ENCODE results near the gene GAB1.

The GAB1 gene

DNA sequence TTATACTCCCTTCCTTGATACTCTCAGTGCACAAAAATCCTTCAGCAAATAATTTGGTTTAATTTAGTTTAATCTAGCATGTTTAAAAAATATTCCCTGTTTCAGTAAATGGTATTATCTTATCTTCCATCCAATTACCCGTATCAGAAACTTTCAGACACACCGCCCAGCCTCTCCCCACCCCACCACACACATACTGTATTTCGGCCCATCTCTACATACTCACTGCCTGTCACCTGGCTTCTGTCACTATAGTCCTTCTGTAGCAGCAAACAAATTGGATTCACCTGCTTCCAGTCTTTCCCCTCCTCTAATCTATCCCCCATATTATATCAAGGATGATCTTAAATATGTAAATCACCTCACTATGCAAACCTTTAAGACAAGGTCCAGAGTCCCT is 24.8 kb upstream of the GAB1 start:
- H3K27me3 ChIP-seq (ENCODE audit: low read depth) = 0 out of 2 replicates have a peak, but pooled peaks cover 2% of the 10 kb centered on the region
- H3K9me3 ChIP-seq = no peaks in the 10 kb centered on the region
- in situ Hi-C loops (cut with MboI; ENCODE audit: low sequenced_read_pairs) = no loop called here
- no peak for DNase-seq (ENCODE audit: low spot score in 2 of 2)
- H3K36me3 ChIP-seq (replicated peaks) = no peaks in the 10 kb centered on the region
- no peak overlapping the region for H3K4me3 ChIP-seq
- H3K4me1 ChIP-seq = no peaks in the 10 kb centered on the region

DNA sequence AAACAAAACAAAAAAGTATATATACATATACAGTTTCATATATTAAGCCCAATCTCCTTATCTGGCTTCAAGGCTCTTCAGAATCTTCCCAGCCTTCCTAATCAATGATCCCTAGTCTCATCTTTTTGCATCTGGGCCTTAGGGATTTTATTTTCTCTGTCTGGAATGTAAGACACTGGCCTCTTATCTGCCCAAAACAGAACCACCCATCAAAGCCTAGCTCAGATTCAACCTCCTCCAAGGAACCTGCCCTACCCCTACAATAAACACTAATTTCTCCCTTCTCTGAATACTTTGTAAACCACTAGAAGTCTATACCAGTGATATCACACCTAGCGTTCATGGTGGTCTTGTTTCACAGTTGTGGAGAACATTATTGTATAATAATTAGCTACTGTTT is 23.2 kb upstream of the GAB1 start:
- H3K9me3 ChIP-seq = no peaks in the 10 kb centered on the region
- no peak overlapping the region for H3K4me3 ChIP-seq
- in situ Hi-C loops (cut with MboI; ENCODE audit: low sequenced_read_pairs) = no loop called here
- 0 out of 2 replicates have a peak, but pooled peaks cover 2% of the 10 kb centered on the region for H3K27me3 ChIP-seq (ENCODE audit: low read depth)
- H3K36me3 ChIP-seq (replicated peaks) = no peaks in the 10 kb centered on the region
- H3K4me1 ChIP-seq = no peaks in the 10 kb centered on the region
- no peak for DNase-seq (ENCODE audit: low spot score in 2 of 2)

- H3K9me3 ChIP-seq = no peaks in the 10 kb centered on the region
- 0 out of 2 replicates have a peak, but pooled peaks cover 2% of the 10 kb centered on the region for H3K27me3 ChIP-seq (ENCODE audit: low read depth)
- no peak overlapping the region for H3K4me3 ChIP-seq
- in situ Hi-C loops (cut with MboI; ENCODE audit: low sequenced_read_pairs) = no loop called here
- DNase-seq (ENCODE audit: low spot score in 2 of 2) = no peak
- H3K36me3 ChIP-seq (replicated peaks) = no peaks in the 10 kb centered on the region
- H3K4me1 ChIP-seq = no peaks in the 10 kb centered on the region
Measured at GRCh38 chr4:143313996-143314395, 22.7 kb upstream of the GAB1 start.

GRCh38 chr4:143320113-143320512 is 16.6 kb upstream of the GAB1 start:
- H3K36me3 ChIP-seq (replicated peaks) = no peaks in the 10 kb centered on the region
- DNase-seq (ENCODE audit: low spot score in 2 of 2) = no peak
- no peaks in the 10 kb centered on the region for H3K4me1 ChIP-seq
- H3K4me3 ChIP-seq = no peak overlapping the region
- peaks cover 8% of the 10 kb centered on the region; the same call in 1 of the 2 replicates for H3K27me3 ChIP-seq (ENCODE audit: low read depth)
- H3K9me3 ChIP-seq = no peaks in the 10 kb centered on the region
- in situ Hi-C loops (cut with MboI; ENCODE audit: low sequenced_read_pairs) = no loop called here

DNA sequence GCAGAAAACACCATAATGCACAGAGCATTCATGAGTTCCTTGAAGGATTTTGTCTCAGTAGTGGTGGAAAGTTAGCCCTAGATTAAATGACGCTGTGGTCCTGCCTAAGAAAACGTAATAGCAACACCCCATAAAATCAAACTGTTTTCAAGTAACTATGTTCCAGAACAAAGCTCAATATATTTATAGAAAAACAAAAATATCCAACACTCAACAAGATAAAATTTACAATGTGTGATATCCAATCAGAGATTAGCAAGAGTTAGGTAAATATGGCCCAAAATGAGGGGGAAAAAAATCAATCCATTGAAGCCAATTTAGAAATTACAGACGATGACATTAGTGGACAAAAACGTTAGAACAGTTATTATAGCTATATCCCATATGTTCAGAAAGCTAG is 9.9 kb upstream of the GAB1 start:
- no peak overlapping the region for H3K4me3 ChIP-seq
- H3K27me3 ChIP-seq (ENCODE audit: low read depth) = no peaks in the 10 kb centered on the region
- no peaks in the 10 kb centered on the region for H3K36me3 ChIP-seq (replicated peaks)
- no peaks in the 10 kb centered on the region for H3K9me3 ChIP-seq
- DNase-seq (ENCODE audit: low spot score in 2 of 2) = no peak
- in situ Hi-C loops (cut with MboI; ENCODE audit: low sequenced_read_pairs) = no loop called here
- H3K4me1 ChIP-seq = no peaks in the 10 kb centered on the region

GRCh38 chr4:143329985-143330384 is 6.7 kb upstream of the GAB1 start:
- in situ Hi-C loops (cut with MboI; ENCODE audit: low sequenced_read_pairs) = no loop called here
- Histone ChIP-seq H3K9me3 (no peaks in the 10 kb centered on the region), H3K4me3 (no peak overlapping the region), H3K4me1 (no peaks in the 10 kb centered on the region), H3K36me3 (replicated peaks) (no peaks in the 10 kb centered on the region), H3K27me3 (ENCODE audit: low read depth) (no peaks in the 10 kb centered on the region)
- no peak for DNase-seq (ENCODE audit: low spot score in 2 of 2)

- H3K27me3 ChIP-seq (ENCODE audit: low read depth) = no peaks in the 10 kb centered on the region
Measured at GRCh38 chr4:143335979-143336780, 496 bp upstream of the GAB1 start.

GRCh38 chr4:143337600-143338287 is 1.1 kb downstream of the GAB1 start:
- H3K27me3 ChIP-seq (ENCODE audit: low read depth) = no peaks in the 10 kb centered on the region
- peaks cover 4% of the 10 kb centered on the region for H3K4me1 ChIP-seq
- no peaks in the 10 kb centered on the region for H3K9me3 ChIP-seq
- H3K4me3 ChIP-seq = peak overlapping the region; percentile 79
- in situ Hi-C loops (cut with MboI; ENCODE audit: low sequenced_read_pairs) = no loop called here
- peak; percentile 22 to 55 for DNase-seq (ENCODE audit: low spot score in 2 of 2)
- no peaks in the 10 kb centered on the region for H3K36me3 ChIP-seq (replicated peaks)

More at GRCh38 chr4:143335979-143336780, 496 bp upstream of the GAB1 start:
- peaks cover 4% of the 10 kb centered on the region for H3K4me1 ChIP-seq
- no peaks in the 10 kb centered on the region for H3K9me3 ChIP-seq
- in situ Hi-C loops (cut with MboI; ENCODE audit: low sequenced_read_pairs) = no loop called here
- no peaks in the 10 kb centered on the region for H3K36me3 ChIP-seq (replicated peaks)
- DNase-seq (ENCODE audit: low spot score in 2 of 2) = peak; percentile 87 to 93
- peak overlapping the region; percentile 79 for H3K4me3 ChIP-seq

- no peaks in the 10 kb centered on the region for H3K36me3 ChIP-seq (replicated peaks)
- H3K4me3 ChIP-seq = peak overlapping the region; percentile 79
- in situ Hi-C loops (cut with MboI; ENCODE audit: low sequenced_read_pairs) = no loop called here
- DNase-seq (ENCODE audit: low spot score in 2 of 2) = no peak
- H3K9me3 ChIP-seq = no peaks in the 10 kb centered on the region
- no peaks in the 10 kb centered on the region for H3K27me3 ChIP-seq (ENCODE audit: low read depth)
- H3K4me1 ChIP-seq = peaks cover 4% of the 10 kb centered on the region
Measured at GRCh38 chr4:143338313-143338712, 1.6 kb downstream of the GAB1 start.

GRCh38 chr4:143339497-143339896 is 2.8 kb downstream of the GAB1 start:
- Histone ChIP-seq H3K4me3 (no peak overlapping the region), H3K4me1 (peaks cover 14% of the 10 kb centered on the region), H3K27me3 (ENCODE audit: low read depth) (no peaks in the 10 kb centered on the region), H3K9me3 (no peaks in the 10 kb centered on the region), H3K36me3 (replicated peaks) (no peaks in the 10 kb centered on the region)
- DNase-seq (ENCODE audit: low spot score in 2 of 2) = no peak
- in situ Hi-C loops (cut with MboI; ENCODE audit: low sequenced_read_pairs) = no loop called here

DNA sequence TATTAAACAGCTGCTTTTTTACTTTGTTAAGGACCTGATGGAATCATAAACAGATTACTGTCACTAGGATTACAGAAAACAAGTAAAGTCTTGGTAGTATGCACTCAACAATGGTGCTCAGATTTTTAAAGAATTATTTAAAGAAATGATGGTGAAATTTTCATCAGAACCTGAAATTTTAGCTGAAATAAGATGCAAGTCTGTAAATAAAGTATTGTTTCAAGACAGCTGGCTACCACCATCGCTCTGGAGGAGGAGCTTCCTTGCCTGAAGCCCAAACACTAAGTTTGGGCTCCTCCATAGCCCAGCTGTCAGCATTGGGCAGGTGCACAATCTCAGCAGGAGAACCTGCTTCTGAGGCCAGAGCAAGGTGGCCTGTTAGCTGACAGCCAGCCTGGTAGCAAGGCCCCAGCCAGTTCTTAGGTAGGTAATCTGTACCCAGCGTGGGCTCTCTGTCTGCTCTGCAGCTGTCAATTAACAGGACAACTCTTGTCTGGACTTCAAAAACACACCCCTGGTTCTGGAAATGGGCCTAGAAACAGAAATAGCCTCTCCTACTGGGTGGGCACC is 4.6 kb downstream of the GAB1 start:
- Histone ChIP-seq H3K4me1 (peaks cover 13% of the 10 kb centered on the region), H3K9me3 (no peaks in the 10 kb centered on the region), H3K4me3 (no peak overlapping the region), H3K36me3 (replicated peaks) (no peaks in the 10 kb centered on the region), H3K27me3 (ENCODE audit: low read depth) (no peaks in the 10 kb centered on the region)
- no peak for DNase-seq (ENCODE audit: low spot score in 2 of 2)
- in situ Hi-C loops (cut with MboI; ENCODE audit: low sequenced_read_pairs) = no loop called here

DNA sequence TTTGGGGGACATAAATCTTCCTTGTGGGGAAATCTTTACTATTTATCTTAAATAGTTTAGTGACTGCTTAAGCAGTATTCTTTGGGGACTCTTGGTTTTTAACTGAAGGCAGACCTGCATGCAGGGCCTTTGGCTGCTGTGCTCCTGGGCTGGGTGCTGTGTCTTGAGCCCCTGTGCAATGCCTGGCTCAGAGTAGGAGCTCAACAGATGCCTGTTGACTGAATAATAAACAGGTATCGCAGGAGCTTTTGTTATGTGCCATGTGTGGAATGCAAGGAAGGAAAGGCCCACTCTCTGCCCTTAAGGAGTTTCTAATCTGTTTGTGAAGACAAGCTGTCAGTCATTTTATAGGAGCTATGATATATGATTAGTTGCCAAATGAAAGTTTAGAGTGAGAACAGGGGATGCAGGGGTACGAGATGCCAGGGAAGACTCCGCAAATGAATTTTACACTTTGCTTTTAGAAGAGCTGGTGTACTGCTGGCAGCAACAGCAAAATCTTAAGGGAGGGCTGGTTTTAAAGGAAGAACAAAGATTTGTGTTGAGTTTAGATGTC is 6.7 kb downstream of the GAB1 start:
- no peak overlapping the region for H3K4me3 ChIP-seq
- H3K27me3 ChIP-seq (ENCODE audit: low read depth) = no peaks in the 10 kb centered on the region
- in situ Hi-C loops (cut with MboI; ENCODE audit: low sequenced_read_pairs) = no loop called here
- H3K4me1 ChIP-seq = peaks cover 13% of the 10 kb centered on the region
- H3K36me3 ChIP-seq (replicated peaks) = no peaks in the 10 kb centered on the region
- DNase-seq (ENCODE audit: low spot score in 2 of 2) = no peak
- H3K9me3 ChIP-seq = no peaks in the 10 kb centered on the region

- Histone ChIP-seq H3K27me3 (ENCODE audit: low read depth) (no peaks in the 10 kb centered on the region), H3K4me1 (peaks cover 13% of the 10 kb centered on the region), H3K9me3 (no peaks in the 10 kb centered on the region), H3K4me3 (no peak overlapping the region), H3K36me3 (replicated peaks) (no peaks in the 10 kb centered on the region)
- in situ Hi-C loops (cut with MboI; ENCODE audit: low sequenced_read_pairs) = no loop called here
- no peak for DNase-seq (ENCODE audit: low spot score in 2 of 2)
Measured at GRCh38 chr4:143344041-143344440, 7.4 kb downstream of the GAB1 start.

GRCh38 chr4:143344774-143345173 is 8.1 kb downstream of the GAB1 start:
- Histone ChIP-seq H3K4me1 (peaks cover 13% of the 10 kb centered on the region), H3K4me3 (no peak overlapping the region), H3K36me3 (replicated peaks) (no peaks in the 10 kb centered on the region), H3K9me3 (no peaks in the 10 kb centered on the region), H3K27me3 (ENCODE audit: low read depth) (no peaks in the 10 kb centered on the region)
- in situ Hi-C loops (cut with MboI; ENCODE audit: low sequenced_read_pairs) = no loop called here
- DNase-seq (ENCODE audit: low spot score in 2 of 2) = no peak
